NCI-H748 treated with DMSO at 0.1 percent for 48 hours (cell line): ENCODE data around the gene BCKDHB.

ENCODE experiments used
- DNase-seq: peaks from one replicate; lab custom pipeline; 2025; lab: John Stamatoyannopoulos, UW

BCKDHB gene

GRCh38 chr6:80151635-80152034 is 45.2 kb downstream of the BCKDHB start:
- DNase-seq = no peak

- no peak for DNase-seq
These were observed 47.7 kb downstream of the BCKDHB start for GRCh38 chr6:80154160-80154559.

GRCh38 chr6:80156221-80156620 is 49.8 kb downstream of the BCKDHB start:
- DNase-seq = no peak

- no peak for DNase-seq
These were observed 52.1 kb downstream of the BCKDHB start for GRCh38 chr6:80158478-80158989.

- no peak for DNase-seq
These were observed 55.0 kb downstream of the BCKDHB start for GRCh38 chr6:80161434-80161833.

GRCh38 chr6:80163754-80164187 is 57.3 kb downstream of the BCKDHB start:
- no peak for DNase-seq

GRCh38 chr6:80165143-80165542 is 58.7 kb downstream of the BCKDHB start:
- no peak for DNase-seq

GRCh38 chr6:80165819-80166218 is 59.3 kb downstream of the BCKDHB start:
- DNase-seq = no peak

GRCh38 chr6:80170433-80170832 is 64.0 kb downstream of the BCKDHB start:
- DNase-seq = no peak

- DNase-seq = no peak
These were observed 66.9 kb downstream of the BCKDHB start for GRCh38 chr6:80173411-80173810.

GRCh38 chr6:80174900-80175572 is 68.6 kb downstream of the BCKDHB start:
- DNase-seq = no peak

- no peak for DNase-seq
These were observed 73.2 kb downstream of the BCKDHB start for GRCh38 chr6:80179695-80180094.

- no peak for DNase-seq
These were observed 75.0 kb downstream of the BCKDHB start for GRCh38 chr6:80181352-80182081.

- no peak for DNase-seq
These were observed 75.8 kb downstream of the BCKDHB start for GRCh38 chr6:80182308-80182707.

GRCh38 chr6:80183019-80183795 is 76.7 kb downstream of the BCKDHB start:
- DNase-seq = no peak

- no peak for DNase-seq
These were observed 79.0 kb downstream of the BCKDHB start for GRCh38 chr6:80185492-80185891.

GRCh38 chr6:80186082-80186481 is 79.6 kb downstream of the BCKDHB start:
- no peak for DNase-seq

- DNase-seq = no peak
These were observed 90.4 kb downstream of the BCKDHB start for GRCh38 chr6:80196906-80197305.

GRCh38 chr6:80197474-80197873 is 91.0 kb downstream of the BCKDHB start:
- DNase-seq = no peak

- no peak for DNase-seq
These were observed 91.5 kb downstream of the BCKDHB start for GRCh38 chr6:80197986-80198385.

GRCh38 chr6:80203283-80203682 is 96.8 kb downstream of the BCKDHB start:
- DNase-seq = no peak

GRCh38 chr6:80205404-80205803 is 98.9 kb downstream of the BCKDHB start:
- DNase-seq = no peak

GRCh38 chr6:80206758-80207157 is 100.3 kb downstream of the BCKDHB start:
- no peak for DNase-seq
